HepG2 (cell line): ENCODE data around the gene CBY1. TPM values are rescaled to one million over a fixed set of nuclear protein-coding genes. Genes with fewer than 3 reads are reported as not detected.
A peak's percentile ranks its signal among the peaks of the same experiment; 100 is the strongest.

Source experiments
- DZIP1 ChIP-seq: sonication (generic); formaldehyde crosslinking; IDR thresholded peaks from 2 replicates; pipeline ENCODE4 v1.5.0; 2020; ENCODE audit warnings: mild to moderate bottlenecking, missing genetic modification reagents
- FOXC1 ChIP-seq: sonication (generic); formaldehyde crosslinking; IDR thresholded peaks from 2 replicates; pipeline ENCODE4 v1.8.0; 2022; ENCODE audit warnings: mild to moderate bottlenecking, missing genetic modification reagents, borderline replicate concordance
- GMEB2 ChIP-seq: IDR thresholded peaks from 2 replicates; pipeline ENCODE4 v1.6.1; 2016; ENCODE audit warnings: missing biosample characterization, missing genetic modification reagents, low read depth
- MAZ ChIP-seq, 2 experiments: sonication (generic) in 1 of 2; formaldehyde crosslinking in 1 of 2; IDR thresholded peaks; 2 replicates each; pipeline versions ENCODE4 v1.5.0 to v1.6.1; 2012 to 2020; ENCODE audit warnings: low read depth in 2 of 2, mild to moderate bottlenecking in 2 of 2, borderline replicate concordance in 1 of 2, improper control_type of control experiment in 1 of 2, low read length in 1 of 2, missing genetic modification reagents in 1 of 2, moderate library complexity in 1 of 2
- MIER3 ChIP-seq: IDR thresholded peaks from 2 replicates; pipeline ENCODE4 v1.6.1; 2016; ENCODE audit warnings: missing compliant biosample characterization, borderline replicate concordance
- NCOA2 ChIP-seq: sonication (generic); formaldehyde crosslinking; IDR thresholded peaks from 2 replicates; pipeline ENCODE4 v1.8.0; 2022; ENCODE audit warnings: inconsistent platforms
- NR2F6 ChIP-seq, 2 experiments: IDR thresholded peaks; 2 replicates each; pipeline ENCODE4 v1.6.1; 2016; ENCODE audit warnings: antibody characterized with exemption in 1 of 2, mild to moderate bottlenecking in 1 of 2
- PHF8 ChIP-seq: sonication (generic); formaldehyde crosslinking; IDR thresholded peaks from 2 replicates; pipeline ENCODE4 v1.5.0; 2020; ENCODE audit warnings: missing genetic modification reagents
- SMARCC2 ChIP-seq: fragments of 450-650 bp; IDR thresholded peaks from 2 replicates; pipeline ENCODE4 v1.6.1; 2017; ENCODE audit warnings: antibody characterized with exemption, mild to moderate bottlenecking
- U2AF1 ChIP-seq: fragments of 200-400 bp; formaldehyde crosslinking; optimal IDR thresholded peaks from 2 replicates; pipeline ENCODE3; 2017; ENCODE audit warnings: mild to moderate bottlenecking, low read depth, low read length
- WIZ ChIP-seq: sonication (generic); formaldehyde crosslinking; IDR thresholded peaks from 2 replicates; pipeline ENCODE4 v1.5.1; 2020; ENCODE audit warnings: mild to moderate bottlenecking, missing genetic modification reagents
- ZNF138 ChIP-seq: sonication (generic); formaldehyde crosslinking; IDR thresholded peaks from 2 replicates; pipeline ENCODE4 v1.5.0; 2020; ENCODE audit warnings: mild to moderate bottlenecking, low read depth, missing genetic modification reagents
- ZNF207 ChIP-seq: fragments of 450-650 bp; IDR thresholded peaks from 2 replicates; pipeline ENCODE4 v1.6.1; 2016; ENCODE audit warnings: antibody characterized with exemption, borderline replicate concordance
- ZNF546 ChIP-seq: sonication (generic); formaldehyde crosslinking; conservative IDR thresholded peaks from 2 replicates; pipeline ENCODE4 v1.8.1; 2023; ENCODE audit warnings: mild to moderate bottlenecking, missing genetic modification reagents
- polyA plus RNA-seq, 8 experiments: library from polyadenylated mRNA; depleted of rRNA in 3 of 8; stranded (reverse) in 7 of 8; unstranded in 1 of 8; fragments of >200 nt; fragmentation: Illumina TruSeq in 4 of 8; extraction: Trizol in 4 of 8; gene quantifications; 2 replicates each; pipeline versions ENCODE4 v1.2.1 to v1.2.3, GENCODE V29; 2011 to 2016; ENCODE audit warnings: low read depth in 4 of 8, missing spikeins in 1 of 8, mixed read lengths in 1 of 8; ENCODE audit not compliant: insufficient read depth in 1 of 8
- total RNA-seq, 5 experiments: library from RNA; depleted of rRNA; stranded (reverse); fragments of >200 nt; fragmentation: Illumina TruSeq; extraction: Trizol; gene quantifications; 2 replicates each; pipeline ENCODE4 v1.2.3, GENCODE V29; 2016; ENCODE audit warnings: low read depth in 1 of 5
- TF ChIP-seq, protein P1 (sequence below): sonication (generic); formaldehyde crosslinking; IDR thresholded peaks from 2 replicates; pipeline ENCODE4 v1.4.0; 2020; ENCODE audit warnings: missing genetic modification reagents
- TF ChIP-seq, protein P2 (sequence below), 2 experiments: sonication (generic) in 1 of 2; formaldehyde crosslinking in 1 of 2; IDR thresholded peaks; 2 replicates each; pipeline versions ENCODE4 v1.6.1 to v1.9.0; 2014 to 2022; ENCODE audit warnings: antibody characterized with exemption in 1 of 2, borderline replicate concordance in 1 of 2, inconsistent platforms in 1 of 2, low read depth in 1 of 2, missing genetic modification reagents in 1 of 2

Gene CBY1
- total and polyA plus RNA-seq, 2 of the 13 experiments (the other 11 are each of a cell fraction or from before 2014, with no cell fraction given), result 19.7 to 20.3 TPM

- TF ChIP-seq DZIP1 (CRISPR knock-in tag), result no peak
- TF ChIP-seq WIZ (CRISPR knock-in tag), result no peak
- TF ChIP-seq PHF8, result peak; percentile 52
- TF ChIP-seq, protein P1, sequence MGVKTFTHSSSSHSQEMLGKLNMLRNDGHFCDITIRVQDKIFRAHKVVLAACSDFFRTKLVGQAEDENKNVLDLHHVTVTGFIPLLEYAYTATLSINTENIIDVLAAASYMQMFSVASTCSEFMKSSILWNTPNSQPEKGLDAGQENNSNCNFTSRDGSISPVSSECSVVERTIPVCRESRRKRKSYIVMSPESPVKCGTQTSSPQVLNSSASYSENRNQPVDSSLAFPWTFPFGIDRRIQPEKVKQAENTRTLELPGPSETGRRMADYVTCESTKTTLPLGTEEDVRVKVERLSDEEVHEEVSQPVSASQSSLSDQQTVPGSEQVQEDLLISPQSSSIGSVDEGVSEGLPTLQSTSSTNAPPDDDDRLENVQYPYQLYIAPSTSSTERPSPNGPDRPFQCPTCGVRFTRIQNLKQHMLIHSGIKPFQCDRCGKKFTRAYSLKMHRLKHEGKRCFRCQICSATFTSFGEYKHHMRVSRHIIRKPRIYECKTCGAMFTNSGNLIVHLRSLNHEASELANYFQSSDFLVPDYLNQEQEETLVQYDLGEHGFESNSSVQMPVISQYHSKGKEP (CRISPR knock-in tag), result no peak
- TF ChIP-seq ZNF138 (CRISPR knock-in tag), result peak; percentile 24; the same call in 1 of the 2 replicates
- TF ChIP-seq NR2F6 (IDR thresholded peaks at IDR 0.05), result no peak
- TF ChIP-seq NR2F6 (CRISPR knock-in tag; IDR thresholded peaks at IDR 0.05), result no peak
- no peak for TF ChIP-seq U2AF1
- TF ChIP-seq MIER3, result no peak
- TF ChIP-seq NCOA2 (CRISPR knock-in tag), result no peak
- TF ChIP-seq ZNF546, result no peak
- TF ChIP-seq FOXC1 (CRISPR knock-in tag), result 0 out of 2 replicates have a peak, but pooled peaks have one; percentile 26
- TF ChIP-seq MAZ (IDR thresholded peaks at IDR 0.05; ENCODE audit: borderline replicate concordance, low read depth, low read length), result no peak
- peak; percentile 41; the same call in 1 of the 2 replicates for TF ChIP-seq MAZ (CRISPR knock-in tag; IDR thresholded peaks at IDR 0.05; ENCODE audit: low read depth)
- TF ChIP-seq GMEB2 (CRISPR knock-in tag), result no peak
- TF ChIP-seq SMARCC2, result no peak
- no peak for TF ChIP-seq ZNF207
- TF ChIP-seq, protein P2, sequence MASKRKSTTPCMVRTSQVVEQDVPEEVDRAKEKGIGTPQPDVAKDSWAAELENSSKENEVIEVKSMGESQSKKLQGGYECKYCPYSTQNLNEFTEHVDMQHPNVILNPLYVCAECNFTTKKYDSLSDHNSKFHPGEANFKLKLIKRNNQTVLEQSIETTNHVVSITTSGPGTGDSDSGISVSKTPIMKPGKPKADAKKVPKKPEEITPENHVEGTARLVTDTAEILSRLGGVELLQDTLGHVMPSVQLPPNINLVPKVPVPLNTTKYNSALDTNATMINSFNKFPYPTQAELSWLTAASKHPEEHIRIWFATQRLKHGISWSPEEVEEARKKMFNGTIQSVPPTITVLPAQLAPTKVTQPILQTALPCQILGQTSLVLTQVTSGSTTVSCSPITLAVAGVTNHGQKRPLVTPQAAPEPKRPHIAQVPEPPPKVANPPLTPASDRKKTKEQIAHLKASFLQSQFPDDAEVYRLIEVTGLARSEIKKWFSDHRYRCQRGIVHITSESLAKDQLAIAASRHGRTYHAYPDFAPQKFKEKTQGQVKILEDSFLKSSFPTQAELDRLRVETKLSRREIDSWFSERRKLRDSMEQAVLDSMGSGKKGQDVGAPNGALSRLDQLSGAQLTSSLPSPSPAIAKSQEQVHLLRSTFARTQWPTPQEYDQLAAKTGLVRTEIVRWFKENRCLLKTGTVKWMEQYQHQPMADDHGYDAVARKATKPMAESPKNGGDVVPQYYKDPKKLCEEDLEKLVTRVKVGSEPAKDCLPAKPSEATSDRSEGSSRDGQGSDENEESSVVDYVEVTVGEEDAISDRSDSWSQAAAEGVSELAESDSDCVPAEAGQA (IDR thresholded peaks at IDR 0.05; ENCODE audit: low read depth), result no peak
- TF ChIP-seq, protein P2 (CRISPR knock-in tag; IDR thresholded peaks at IDR 0.05; ENCODE audit: borderline replicate concordance), result no peak
Measured at GRCh38 chr22:38706101-38706900, 49.9 kb downstream of the CBY1 start (continued).
